Adrenal gland (tissue), 5 donors: Measurements from ENCODE around the gene SDHD.

Experiments used
- CTCF ChIP-seq, 6 experiments: fragments of 450-650 bp in 4 of 6; fragments of 200-600 bp in 2 of 6; sonication (generic) in 1 of 6; IDR thresholded peaks; 1 replicate in 5 of 6; 2 replicates in 1 of 6; pipeline versions ENCODE4 v1.5.1 to v1.8.0; 2016 to 2021; ENCODE audit warnings: antibody characterized with exemption in 6 of 6, mild to moderate bottlenecking in 2 of 6, moderate library complexity in 1 of 6
- POLR2A ChIP-seq, 2 donors: fragments of 450-650 bp; IDR thresholded peaks; one replicate each; pipeline ENCODE4 v1.6.1; 2017; ENCODE audit warnings: antibody characterized with exemption in 2 of 2, mild to moderate bottlenecking in 2 of 2, moderate library complexity in 1 of 2
- donor health status: DM: no; HTN: no; CAD: no.

- TF ChIP-seq CTCF (IDR thresholded peaks at IDR 0.05) (no peak), POLR2A (IDR thresholded peaks at IDR 0.05) (no peak)
These were observed 36.5 kb downstream of the SDHD start for GRCh38 chr11:112123129-112123528.
